Activated naive CD4-positive, alpha-beta T cell treated with Interleukin-2 at 50 U/mL for 16 hours (primary cell): ENCODE measurements around the gene CHCHD6.

Experiments used
- DNase-seq: peaks from one replicate; pipeline ENCODE4 v3.0.0-alpha.2; 2020

The CHCHD6 gene

GRCh38 chr3:126834596-126835471, 130.8 kb downstream of the CHCHD6 start:
- no peak for DNase-seq

- no peak for DNase-seq
These were observed 131.6 kb downstream of the CHCHD6 start for GRCh38 chr3:126835472-126836219.

- no peak for DNase-seq
These were observed 132.3 kb downstream of the CHCHD6 start for GRCh38 chr3:126836220-126836860.

GRCh38 chr3:126837773-126838172, 133.7 kb downstream of the CHCHD6 start:
- DNase-seq: no peak

- no peak for DNase-seq
These were observed 142.1 kb downstream of the CHCHD6 start for GRCh38 chr3:126845920-126846715.

GRCh38 chr3:126847061-126847460, 143.0 kb downstream of the CHCHD6 start:
- no peak for DNase-seq

GRCh38 chr3:126848991-126849390, 145.0 kb downstream of the CHCHD6 start:
- no peak for DNase-seq

GRCh38 chr3:126849768-126850167, 145.7 kb downstream of the CHCHD6 start:
- no peak for DNase-seq

- no peak for DNase-seq
These were observed 146.5 kb downstream of the CHCHD6 start for GRCh38 chr3:126850370-126851085.

GRCh38 chr3:126851382-126851781, 147.3 kb downstream of the CHCHD6 start:
- DNase-seq: no peak

- no peak for DNase-seq
These were observed 147.9 kb downstream of the CHCHD6 start for GRCh38 chr3:126851934-126852333.

GRCh38 chr3:126852511-126852910, 148.5 kb downstream of the CHCHD6 start:
- no peak for DNase-seq

- DNase-seq: no peak
These were observed 150.6 kb downstream of the CHCHD6 start for GRCh38 chr3:126854666-126855065.

GRCh38 chr3:126855374-126855773, 151.3 kb downstream of the CHCHD6 start:
- DNase-seq: no peak

- DNase-seq: no peak
These were observed 153.9 kb downstream of the CHCHD6 start for GRCh38 chr3:126857928-126858327.

GRCh38 chr3:126858401-126858800, 154.4 kb downstream of the CHCHD6 start:
- DNase-seq: no peak

GRCh38 chr3:126858887-126859286, 154.8 kb downstream of the CHCHD6 start:
- no peak for DNase-seq

GRCh38 chr3:126859415-126860246, 155.6 kb downstream of the CHCHD6 start:
- DNase-seq: no peak

GRCh38 chr3:126865736-126866135, 161.7 kb downstream of the CHCHD6 start:
- DNase-seq: no peak

GRCh38 chr3:126866175-126866759, 162.2 kb downstream of the CHCHD6 start:
- DNase-seq: no peak
